Measurements from ENCODE around the gene EEF1A1.

EEF1A1 gene

DNA sequence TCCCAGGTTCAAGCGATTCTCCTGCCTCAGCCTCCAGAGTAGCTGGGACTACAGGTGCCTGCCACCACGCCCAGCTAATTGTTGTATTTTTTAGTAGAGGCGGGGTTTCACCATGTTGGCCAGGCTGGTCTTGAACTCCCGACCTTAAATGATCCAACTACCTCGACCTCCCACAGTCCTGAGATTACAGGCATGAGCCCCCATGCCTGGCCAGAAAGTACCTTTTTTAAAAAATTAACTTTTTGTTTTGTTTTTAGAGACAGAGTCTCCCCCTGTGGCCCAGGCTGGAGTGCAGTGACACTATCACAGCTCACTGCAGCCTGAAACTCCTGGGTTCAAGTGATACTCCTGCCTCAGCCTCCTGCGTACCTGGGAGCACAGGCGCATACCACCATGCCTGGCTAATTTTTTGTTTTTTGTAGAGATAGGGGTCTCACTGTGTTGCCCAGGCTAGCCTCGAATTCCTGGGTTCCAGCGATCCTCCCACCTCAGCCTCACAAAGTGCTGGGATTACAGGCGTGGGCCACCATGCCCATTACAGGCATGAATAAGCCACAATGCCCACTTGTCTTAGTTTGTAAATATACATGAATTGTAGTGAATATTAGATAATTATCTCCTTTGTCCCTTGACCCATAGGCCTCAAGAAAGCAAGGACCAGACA, 17.4 kb upstream of the EEF1A1 start:
- in situ Hi-C loops (cut with HindIII; ENCODE audit: low sequenced_read_pairs) = no loop called here

DNA sequence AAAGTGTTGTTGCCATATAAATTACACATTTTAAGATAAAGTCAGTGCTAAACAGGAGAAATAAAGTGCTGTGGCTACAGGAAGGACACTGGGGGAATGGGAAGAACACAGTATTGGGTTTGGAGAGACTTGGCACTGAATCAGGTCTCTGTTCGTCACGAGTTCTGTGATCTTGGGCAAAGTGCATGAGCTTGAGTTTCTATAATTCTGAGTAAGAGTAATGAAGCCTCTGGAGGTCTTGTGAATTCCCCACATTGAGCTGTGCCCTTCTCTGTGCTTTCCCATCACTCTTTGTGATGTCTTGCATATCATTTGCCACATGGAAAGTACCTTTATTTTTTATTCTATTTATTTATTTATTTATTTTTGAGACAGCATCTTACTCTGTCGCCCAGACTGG, 16.8 kb upstream of the EEF1A1 start:
- in situ Hi-C loops (cut with HindIII; ENCODE audit: low sequenced_read_pairs) = no loop called here

DNA sequence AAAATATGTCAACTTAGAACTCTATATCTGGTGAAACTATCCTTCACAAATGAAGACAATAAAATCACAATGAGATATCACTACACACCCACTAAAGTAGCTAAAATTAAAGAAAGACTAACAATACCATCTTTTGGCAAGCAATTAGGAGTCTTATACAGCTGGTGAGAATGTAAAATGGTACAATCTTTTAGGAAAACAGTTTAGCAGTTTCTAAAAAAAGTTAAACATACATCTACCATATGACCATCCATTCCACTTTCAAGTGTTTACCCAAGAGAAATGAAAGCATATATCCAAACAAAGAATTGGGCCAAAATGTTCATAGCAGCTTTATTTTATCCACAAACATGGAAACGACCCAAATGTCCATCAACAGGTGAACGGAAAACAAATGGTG, 13.8 kb upstream of the EEF1A1 start:
- in situ Hi-C loops (cut with HindIII; ENCODE audit: low sequenced_read_pairs) = no loop called here

DNA sequence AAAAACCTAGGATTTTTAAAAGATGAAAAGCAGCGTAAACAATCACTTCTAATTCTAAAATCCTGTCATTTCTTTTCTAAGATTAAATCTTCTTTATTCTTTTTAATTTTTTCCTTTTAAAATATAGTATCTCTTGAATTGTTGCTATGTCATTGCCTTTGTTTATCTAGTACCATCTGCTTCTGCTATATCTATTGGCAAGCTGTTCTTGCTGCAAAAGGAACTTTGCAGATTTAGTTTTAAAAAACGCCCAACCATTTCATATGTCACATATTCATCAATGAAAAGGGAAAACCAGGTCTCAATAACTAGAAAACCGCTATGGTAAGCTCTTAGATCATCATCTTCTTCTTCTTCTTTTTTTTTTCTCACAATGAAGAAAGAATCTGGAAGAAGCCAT, 11.5 kb upstream of the EEF1A1 start:
- in situ Hi-C loops (cut with HindIII; ENCODE audit: low sequenced_read_pairs) = no loop called here

DNA sequence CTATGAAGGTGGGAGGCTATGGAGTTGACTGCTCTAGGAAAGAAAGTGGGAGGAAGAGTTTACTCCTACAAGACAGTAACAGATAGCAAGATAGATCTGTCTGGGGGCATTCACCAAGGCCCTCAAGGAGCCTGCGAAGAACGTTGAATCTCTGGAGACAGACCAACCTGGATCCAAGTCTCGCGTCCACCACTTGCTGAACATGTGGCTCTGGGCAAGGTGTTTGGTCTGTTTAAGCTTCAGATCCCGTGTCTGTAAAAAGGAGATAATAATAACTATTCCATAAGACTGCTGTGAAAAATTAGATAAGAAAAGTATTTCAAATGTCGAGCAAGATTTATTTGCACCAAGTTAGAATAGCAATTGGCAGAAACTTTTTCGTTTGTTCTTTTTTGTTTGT, 8.1 kb upstream of the EEF1A1 start:
- in situ Hi-C loops (cut with HindIII; ENCODE audit: low sequenced_read_pairs) = no loop called here

DNA sequence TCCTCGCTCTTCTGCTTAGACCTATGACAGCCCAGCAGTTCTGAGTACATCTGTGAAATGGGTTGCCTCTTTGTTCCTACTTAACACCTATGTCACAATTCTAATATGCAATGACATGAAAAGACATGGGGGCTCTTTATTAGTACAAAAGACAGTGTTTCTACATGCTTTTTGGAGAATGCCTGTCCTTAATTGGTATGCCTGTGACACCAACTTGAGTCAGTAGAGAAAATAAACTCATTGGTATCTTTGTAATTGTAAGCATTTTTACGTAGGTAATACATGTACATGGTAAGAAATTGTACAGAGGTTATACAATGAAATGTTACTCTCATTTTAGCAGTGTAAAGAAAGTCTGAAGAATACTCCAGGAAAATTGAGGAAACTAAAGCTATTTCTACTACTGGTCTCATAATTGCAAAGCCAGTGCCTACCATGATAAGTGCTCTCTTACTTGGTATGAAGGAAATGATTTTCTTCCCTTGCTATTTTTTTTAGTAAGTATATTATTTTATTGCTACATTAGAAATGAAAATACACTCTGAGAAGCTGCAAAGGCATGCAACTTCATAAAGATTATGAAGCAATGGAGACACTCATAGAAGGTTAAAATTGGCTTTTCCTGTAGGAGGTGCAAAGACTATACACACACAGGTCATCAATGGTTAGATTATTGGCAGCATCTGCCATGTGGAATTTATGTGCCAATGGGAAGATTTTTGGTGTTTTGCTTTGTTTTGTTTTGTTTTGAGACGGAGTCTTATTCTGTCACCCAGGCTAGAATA, 4.9 kb upstream of the EEF1A1 start:
- in situ Hi-C loops (cut with HindIII; ENCODE audit: low sequenced_read_pairs) = no loop called here

DNA sequence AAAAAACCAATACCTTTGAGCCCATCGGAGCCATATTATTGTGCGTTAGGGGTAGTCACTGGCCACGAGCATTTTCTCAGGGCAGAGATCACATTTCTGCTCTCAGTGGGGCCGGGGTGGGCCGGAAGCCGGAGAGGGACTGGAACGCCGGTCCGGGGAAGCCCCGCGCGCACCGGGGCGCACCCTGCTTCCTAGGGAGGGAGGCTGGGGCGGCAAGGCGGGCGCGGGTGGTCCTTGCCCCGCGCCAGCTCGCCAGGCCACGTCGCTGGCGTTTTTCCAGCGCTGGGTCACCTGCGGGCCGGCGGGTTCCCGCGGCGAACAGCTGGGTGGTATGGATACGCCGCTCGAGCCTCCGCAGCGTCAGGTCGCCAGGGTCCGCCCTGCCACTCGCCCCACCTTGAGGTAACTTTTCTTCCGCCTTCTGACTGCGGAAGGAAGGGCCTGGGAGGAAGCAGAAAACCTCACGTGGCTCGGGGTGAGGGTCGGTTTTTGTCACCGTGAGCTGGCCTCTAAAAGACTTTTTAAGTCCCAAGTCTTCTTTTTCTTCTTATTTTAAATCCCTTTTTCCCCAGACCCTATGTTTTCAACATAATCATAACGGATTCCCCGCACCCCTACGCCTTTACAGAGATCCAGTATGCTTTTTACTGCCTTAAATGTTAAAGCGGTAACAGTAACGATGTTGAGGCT, 2.7 kb upstream of the EEF1A1 start:
- in situ Hi-C loops (cut with HindIII; ENCODE audit: low sequenced_read_pairs) = no loop called here

DNA sequence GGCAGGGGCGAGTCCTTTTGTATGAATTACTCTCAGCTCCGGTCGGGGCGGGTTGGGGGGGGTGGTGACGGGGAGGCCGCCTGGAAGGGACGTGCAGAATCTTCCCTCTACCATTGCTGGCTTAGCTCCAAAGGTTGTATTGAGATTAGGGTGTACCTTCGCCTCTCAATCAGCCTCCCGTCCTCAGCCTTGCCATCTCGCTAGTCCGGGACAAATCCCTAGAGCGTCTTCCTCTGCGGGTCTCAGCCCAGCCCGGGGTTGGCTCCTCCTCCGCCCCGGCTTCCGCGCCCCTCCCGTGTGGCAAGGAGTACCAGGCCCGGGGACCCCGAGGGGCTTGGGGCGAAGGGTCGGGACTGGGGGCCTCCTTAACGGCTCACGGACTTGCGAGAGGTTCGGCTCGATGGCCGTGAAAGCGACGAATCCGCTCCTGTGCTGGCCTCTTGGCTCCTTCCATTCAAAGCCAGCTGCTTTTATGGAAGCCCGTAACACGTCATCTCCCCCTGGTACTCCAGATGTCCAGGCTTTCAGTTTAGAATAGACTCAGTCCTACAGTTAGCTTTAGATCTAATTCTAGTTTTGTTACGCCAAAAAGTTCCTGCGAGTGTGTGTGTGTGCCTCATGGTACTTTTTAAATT, 636 bp upstream of the EEF1A1 start:
- in situ Hi-C loops (cut with HindIII; ENCODE audit: low sequenced_read_pairs) = no loop called here

DNA sequence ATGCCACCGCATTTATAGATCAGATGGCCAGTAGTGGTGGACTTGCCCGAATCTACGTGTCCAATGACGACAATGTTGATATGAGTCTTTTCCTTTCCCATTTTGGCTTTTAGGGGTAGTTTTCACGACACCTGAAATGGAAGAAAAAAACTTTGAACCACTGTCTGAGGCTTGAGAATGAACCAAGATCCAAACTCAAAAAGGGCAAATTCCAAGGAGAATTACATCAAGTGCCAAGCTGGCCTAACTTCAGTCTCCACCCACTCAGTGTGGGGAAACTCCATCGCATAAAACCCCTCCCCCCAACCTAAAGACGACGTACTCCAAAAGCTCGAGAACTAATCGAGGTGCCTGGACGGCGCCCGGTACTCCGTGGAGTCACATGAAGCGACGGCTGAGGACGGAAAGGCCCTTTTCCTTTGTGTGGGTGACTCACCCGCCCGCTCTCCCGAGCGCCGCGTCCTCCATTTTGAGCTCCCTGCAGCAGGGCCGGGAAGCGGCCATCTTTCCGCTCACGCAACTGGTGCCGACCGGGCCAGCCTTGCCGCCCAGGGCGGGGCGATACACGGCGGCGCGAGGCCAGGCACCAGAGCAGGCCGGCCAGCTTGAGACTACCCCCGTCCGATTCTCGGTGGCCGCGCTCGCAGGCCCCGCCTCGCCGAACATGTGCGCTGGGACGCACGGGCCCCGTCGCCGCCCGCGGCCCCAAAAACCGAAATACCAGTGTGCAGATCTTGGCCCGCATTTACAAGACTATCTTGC, 725 bp downstream of the EEF1A1 start:
- in situ Hi-C loops (cut with HindIII; ENCODE audit: low sequenced_read_pairs) = loop anchor here (5.0 kb wide), 2 partner anchors 47 to 82 kb away; no protein-coding TSS in a partner anchor

DNA sequence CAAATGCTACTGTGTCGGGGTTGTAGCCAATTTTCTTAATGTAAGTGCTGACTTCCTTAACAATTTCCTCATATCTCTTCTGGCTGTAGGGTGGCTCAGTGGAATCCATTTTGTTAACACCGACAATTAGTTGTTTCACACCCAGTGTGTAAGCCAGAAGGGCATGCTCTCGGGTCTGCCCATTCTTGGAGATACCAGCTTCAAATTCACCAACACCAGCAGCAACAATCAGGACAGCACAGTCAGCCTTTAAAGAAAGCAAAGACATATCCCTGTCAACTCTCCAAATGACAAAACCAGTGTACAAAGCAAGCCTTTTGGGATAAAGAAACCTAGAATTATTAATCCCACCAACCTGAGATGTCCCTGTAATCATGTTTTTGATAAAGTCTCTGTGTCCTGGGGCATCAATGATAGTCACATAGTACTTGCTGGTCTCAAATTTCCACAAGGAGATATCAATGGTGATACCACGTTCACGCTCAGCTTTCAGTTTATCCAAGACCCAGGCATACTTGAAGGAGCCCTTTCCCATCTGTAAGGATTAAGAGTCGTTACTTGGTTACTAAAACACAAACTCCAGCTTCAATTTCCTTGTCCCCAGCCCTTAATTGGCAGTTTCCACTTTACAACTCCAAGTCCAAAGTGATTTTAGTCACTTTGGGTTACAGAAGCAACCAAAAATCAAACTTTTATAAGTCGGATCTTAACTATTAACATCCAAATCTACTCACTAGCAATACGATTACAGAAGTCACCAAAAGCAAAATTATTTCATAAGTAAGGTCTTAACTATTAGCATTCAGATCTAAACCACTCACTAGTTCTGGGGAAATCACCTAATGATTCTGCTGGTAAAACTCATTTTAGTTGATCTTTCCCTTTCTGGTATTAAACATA, 1.6 kb downstream of the EEF1A1 start:
- in situ Hi-C loops (cut with HindIII; ENCODE audit: low sequenced_read_pairs) = loop anchor here (5.0 kb wide), 2 partner anchors 48 to 83 kb away; no protein-coding TSS in a partner anchor

DNA sequence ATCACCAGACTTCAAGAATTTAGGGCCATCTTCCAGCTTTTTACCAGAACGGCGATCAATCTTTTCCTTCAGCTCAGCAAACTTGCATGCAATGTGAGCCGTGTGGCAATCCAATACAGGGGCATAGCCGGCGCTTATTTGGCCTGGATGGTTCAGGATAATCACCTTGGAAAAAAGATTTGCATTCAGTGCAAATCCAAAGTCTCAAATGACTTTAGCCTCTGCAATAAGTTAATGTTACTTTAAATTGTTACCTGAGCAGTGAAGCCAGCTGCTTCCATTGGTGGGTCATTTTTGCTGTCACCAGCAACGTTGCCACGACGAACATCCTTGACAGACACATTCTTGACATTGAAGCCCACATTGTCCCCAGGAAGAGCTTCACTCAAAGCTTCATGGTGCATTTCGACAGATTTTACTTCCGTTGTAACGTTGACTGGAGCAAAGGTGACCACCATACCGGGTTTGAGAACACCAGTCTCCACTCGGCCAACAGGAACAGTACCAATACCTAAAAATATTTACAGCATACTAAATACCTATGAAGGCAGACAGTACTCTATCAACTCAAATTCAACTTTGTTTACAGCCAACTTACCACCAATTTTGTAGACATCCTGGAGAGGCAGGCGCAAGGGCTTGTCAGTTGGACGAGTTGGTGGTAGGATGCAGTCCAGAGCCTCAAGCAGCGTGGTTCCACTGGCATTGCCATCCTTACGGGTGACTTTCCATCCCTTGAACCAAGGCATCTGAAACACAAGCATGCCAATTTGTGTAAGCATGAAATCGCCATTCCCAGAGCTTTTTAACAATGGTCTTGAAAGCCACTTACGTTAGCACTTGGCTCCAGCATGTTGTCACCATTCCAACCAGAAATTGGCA, 2.5 kb downstream of the EEF1A1 start:
- in situ Hi-C loops (cut with HindIII; ENCODE audit: low sequenced_read_pairs) = loop anchor here (5.0 kb wide), 2 partner anchors 49 to 84 kb away; no protein-coding TSS in a partner anchor

DNA sequence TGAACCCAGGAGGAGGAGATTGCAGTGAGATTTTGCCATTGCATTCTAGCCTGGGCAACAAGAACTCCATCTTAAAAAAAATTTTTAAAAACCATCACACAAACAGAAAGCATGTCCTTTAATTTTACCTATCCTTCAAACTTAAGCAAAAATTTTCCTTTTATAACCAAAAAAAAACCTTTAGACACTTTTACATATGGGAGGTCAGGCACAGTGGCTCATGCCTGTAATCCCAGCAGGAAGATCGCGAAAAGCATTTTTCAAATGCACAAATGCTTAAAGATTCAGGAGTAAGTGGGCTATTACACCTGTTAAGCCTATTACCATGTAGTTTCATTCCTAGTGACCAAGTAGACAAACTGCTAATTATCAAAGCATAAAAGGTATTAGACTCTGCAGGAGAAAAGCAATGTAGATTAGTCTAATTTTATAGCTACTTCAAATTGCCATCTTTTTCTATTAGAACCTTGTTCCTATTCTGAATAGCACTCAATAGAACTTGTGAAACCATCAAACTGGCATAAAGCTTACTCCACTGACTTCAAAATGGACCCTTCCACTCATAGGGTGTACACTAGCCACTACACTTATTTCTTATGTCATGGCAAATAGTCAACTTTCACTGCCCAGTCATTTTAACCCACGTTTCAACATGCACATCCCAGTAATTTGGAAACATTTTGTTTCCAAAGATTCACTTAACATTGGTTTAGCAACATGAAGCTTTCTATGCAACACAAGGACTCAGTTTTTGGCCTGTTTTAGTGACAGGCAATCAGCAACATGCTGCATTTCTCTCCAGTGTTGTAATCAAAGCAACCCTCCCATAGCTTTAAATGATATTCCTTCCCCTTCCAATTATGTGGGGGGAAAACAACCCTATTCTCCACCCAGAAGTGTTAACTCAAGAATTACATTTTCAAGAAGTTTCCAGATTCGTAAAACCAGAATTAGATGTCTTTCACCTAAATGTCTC, 4.0 kb downstream of the EEF1A1 start:
- in situ Hi-C loops (cut with HindIII; ENCODE audit: low sequenced_read_pairs) = loop anchor here (5.0 kb wide), 2 partner anchors 50 to 85 kb away; no protein-coding TSS in a partner anchor

DNA sequence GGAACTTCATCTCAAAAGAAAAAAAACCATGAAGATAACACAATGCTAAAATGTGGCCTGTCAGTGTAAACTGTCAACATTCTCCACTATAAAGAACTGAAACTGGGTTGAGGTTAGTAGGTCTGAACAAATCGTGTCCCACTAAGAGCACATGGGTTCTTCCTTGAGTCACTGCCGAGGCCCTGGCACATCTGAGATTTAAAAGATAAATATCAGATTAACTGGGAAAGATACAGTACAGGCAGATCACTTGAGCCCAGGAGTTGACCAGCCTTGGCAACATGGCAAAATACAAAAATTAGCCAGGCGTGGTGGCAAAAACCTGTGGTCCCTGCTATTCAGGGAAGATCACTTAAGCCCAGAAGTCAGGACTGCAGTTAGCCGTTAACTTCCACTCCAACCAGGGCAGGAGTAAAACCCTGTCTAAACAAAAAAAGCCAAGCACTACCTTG, 5.6 kb downstream of the EEF1A1 start:
- in situ Hi-C loops (cut with HindIII; ENCODE audit: low sequenced_read_pairs) = loop anchor here (5.0 kb wide), 2 partner anchors 52 to 87 kb away; no protein-coding TSS in a partner anchor

DNA sequence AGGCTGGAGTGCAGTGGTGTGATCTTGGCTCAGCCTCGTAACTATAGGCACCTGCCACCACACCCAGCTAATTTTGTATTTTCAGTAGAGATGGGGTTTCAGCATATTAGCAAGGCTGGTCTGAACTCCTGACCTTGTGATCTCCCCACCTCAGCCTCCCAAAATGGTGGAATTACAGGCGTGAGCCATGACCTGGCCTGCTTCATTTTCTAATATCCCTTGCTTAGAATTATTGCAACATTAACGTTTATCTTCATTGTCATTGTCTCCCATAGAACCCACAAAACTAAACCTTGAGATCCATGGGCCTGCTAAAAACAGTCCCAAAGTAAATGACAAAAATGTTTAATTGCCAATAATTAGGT, 6.1 kb downstream of the EEF1A1 start:
- in situ Hi-C loops (cut with HindIII; ENCODE audit: low sequenced_read_pairs) = loop anchor here (5.0 kb wide), 2 partner anchors 53 to 88 kb away; no protein-coding TSS in a partner anchor

DNA sequence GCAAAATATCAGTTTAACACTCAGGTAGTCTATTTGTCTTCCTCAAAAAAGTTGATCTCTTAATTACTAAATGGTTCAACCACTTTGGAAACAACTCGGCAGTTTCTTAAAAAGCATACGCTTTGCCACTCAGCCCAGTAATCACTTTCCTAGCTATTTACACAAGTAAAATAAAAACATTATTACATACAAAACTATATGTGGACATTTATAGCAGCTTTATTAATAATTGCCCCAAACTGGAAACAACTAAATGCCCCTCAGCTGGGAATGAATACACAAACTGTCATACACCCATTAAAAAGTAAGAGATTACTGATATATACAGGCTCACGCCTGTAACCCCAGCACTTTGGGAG, 7.4 kb downstream of the EEF1A1 start:
- in situ Hi-C loops (cut with HindIII; ENCODE audit: low sequenced_read_pairs) = no loop called here

DNA sequence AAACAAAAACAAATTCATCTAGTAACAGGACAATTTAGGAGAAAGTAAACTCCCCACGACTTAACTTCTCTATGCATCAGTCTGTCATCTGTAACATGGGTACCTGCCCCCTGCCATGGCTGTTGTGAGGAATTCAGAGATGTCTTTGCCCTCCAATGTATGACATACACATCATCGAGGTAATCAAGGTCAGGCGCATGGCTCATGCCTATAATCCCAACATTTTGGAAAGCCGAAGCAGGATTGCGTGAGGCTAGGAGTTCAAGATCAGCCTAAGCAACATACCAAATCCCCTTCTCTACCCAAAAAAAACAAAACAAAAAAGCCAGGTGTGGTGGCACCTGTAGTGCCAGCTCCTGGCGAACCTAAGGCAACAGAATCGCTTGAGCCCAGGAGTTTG, 9.0 kb downstream of the EEF1A1 start:
- in situ Hi-C loops (cut with HindIII; ENCODE audit: low sequenced_read_pairs) = no loop called here

DNA sequence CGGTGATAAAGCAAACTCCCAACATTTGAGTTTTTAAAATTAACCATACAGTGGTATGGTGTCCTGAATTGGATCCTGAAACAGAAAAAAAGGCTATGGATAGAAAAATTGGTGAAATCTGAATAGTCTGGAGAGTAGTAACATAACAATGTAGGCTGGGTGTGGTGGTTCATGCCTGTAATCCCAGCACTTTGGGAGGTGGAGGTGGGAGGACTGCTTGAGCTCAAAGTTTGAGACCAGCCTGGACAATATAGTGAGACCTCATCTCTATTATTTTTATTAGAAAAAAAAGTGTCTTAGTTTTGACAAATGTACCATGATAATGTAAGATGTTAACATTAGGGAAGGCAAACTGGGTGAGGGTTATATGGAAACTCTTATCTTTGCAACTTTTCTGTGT, 11.0 kb downstream of the EEF1A1 start:
- in situ Hi-C loops (cut with HindIII; ENCODE audit: low sequenced_read_pairs) = no loop called here

Data from endothelial cell of hepatic sinusoid (primary cell).